H9 (cell line): ENCODE measurements around the gene ABCA13. TPM values are rescaled to one million over a fixed set of nuclear protein-coding genes. Genes with fewer than 3 reads are reported as not detected.

Experiments
- DNase-seq: peaks from one replicate; pipeline ENCODE4 v3.0.0-alpha.2; 2017
- H2AFZ ChIP-seq: one replicate; pipeline ENCODE4 v1.6.1; 2013; ENCODE audit warnings: mild to moderate bottlenecking, low read length, control low read depth, moderate library complexity
- H2AK5ac ChIP-seq: 2 replicates; pipeline ENCODE4 v1.6.1; 2013; ENCODE audit warnings: low read length, control low read depth, mixed read lengths; ENCODE audit not compliant: insufficient read length
- H2BK120ac ChIP-seq: one replicate; pipeline ENCODE4 v1.6.1; 2013; ENCODE audit warnings: low read depth, mild to moderate bottlenecking, low read length, control low read depth, inconsistent platforms; ENCODE audit not compliant: poor library complexity, severe bottlenecking
- H2BK12ac ChIP-seq: 2 replicates; pipeline ENCODE4 v1.6.1; 2013; ENCODE audit warnings: low read length, control low read depth, mixed read lengths, low read depth; ENCODE audit not compliant: insufficient read length
- H2BK15ac ChIP-seq: 2 replicates; pipeline ENCODE4 v1.6.1; 2013; ENCODE audit warnings: low read depth, low read length, control low read depth
- H2BK20ac ChIP-seq: one replicate; pipeline ENCODE4 v1.6.1; 2013; ENCODE audit warnings: low read depth, mild to moderate bottlenecking, low read length, control low read depth, inconsistent platforms; ENCODE audit not compliant: poor library complexity, severe bottlenecking
- H2BK5ac ChIP-seq: 2 replicates; pipeline ENCODE4 v1.6.1; 2013; ENCODE audit warnings: low read length, control low read depth, mixed read lengths; ENCODE audit not compliant: insufficient read length
- H3K14ac ChIP-seq: 2 replicates; pipeline ENCODE4 v1.6.1; 2013; ENCODE audit warnings: low read length, control low read depth; ENCODE audit not compliant: insufficient read depth
- H3K18ac ChIP-seq: 2 replicates; pipeline ENCODE4 v1.6.1; 2013; ENCODE audit warnings: low read depth, mild to moderate bottlenecking, mixed read lengths, low read length, control low read depth; ENCODE audit not compliant: insufficient read length
- H3K23ac ChIP-seq: 2 replicates; pipeline ENCODE4 v1.6.1; 2013; ENCODE audit warnings: low read length, control low read depth, mixed read lengths, low read depth; ENCODE audit not compliant: insufficient read length
- H3K23me2 ChIP-seq: 2 replicates; pipeline ENCODE4 v1.6.1; 2013; ENCODE audit warnings: low read depth, mild to moderate bottlenecking, mixed read lengths, low read length, control low read depth; ENCODE audit not compliant: insufficient read length, poor library complexity, severe bottlenecking
- H3K27ac ChIP-seq: 2 replicates; pipeline ENCODE4 v1.5.1; 2013; ENCODE audit warnings: low read length, control low read depth, mixed read lengths, low read depth; ENCODE audit not compliant: insufficient read length
- H3K27me3 ChIP-seq: 2 replicates; pipeline ENCODE4 v1.6.1; 2013; ENCODE audit warnings: low read length, control low read depth, inconsistent platforms; ENCODE audit not compliant: insufficient read depth
- H3K4ac ChIP-seq: 2 replicates; pipeline ENCODE4 v1.6.1; 2013; ENCODE audit warnings: low read depth, mild to moderate bottlenecking, control low read depth, inconsistent platforms, low read length, moderate library complexity
- H3K4me1 ChIP-seq: 2 replicates; pipeline ENCODE4 v1.6.1; 2013; ENCODE audit warnings: low read length, control low read depth, inconsistent platforms; ENCODE audit not compliant: insufficient read depth
- H3K4me2 ChIP-seq: 2 replicates; pipeline ENCODE4 v1.6.1; 2013; ENCODE audit warnings: low read length, control low read depth, mixed read lengths; ENCODE audit not compliant: insufficient read length, insufficient read depth
- H3K56ac ChIP-seq: 2 replicates; pipeline ENCODE4 v1.6.1; 2013; ENCODE audit warnings: low read depth, mild to moderate bottlenecking, mixed read lengths, low read length, control low read depth; ENCODE audit not compliant: insufficient read length
- H3K79me1 ChIP-seq: 2 replicates; pipeline ENCODE4 v1.6.1; 2013; ENCODE audit warnings: low read depth, mild to moderate bottlenecking, moderate library complexity, low read length, control low read depth, inconsistent platforms; ENCODE audit not compliant: insufficient read depth, poor library complexity, severe bottlenecking
- H3K79me2 ChIP-seq: 2 replicates; pipeline ENCODE4 v1.6.1; 2013; ENCODE audit warnings: low read length, control low read depth, inconsistent platforms; ENCODE audit not compliant: insufficient read depth
- H3K9ac ChIP-seq: 2 replicates; pipeline ENCODE4 v1.6.1; 2013; ENCODE audit warnings: low read length, control low read depth, mixed read lengths; ENCODE audit not compliant: insufficient read length; ENCODE audit errors: extremely low read depth
- H3K9me3 ChIP-seq: one replicate; pipeline ENCODE4 v1.6.1; 2013; ENCODE audit warnings: low read depth, low read length, inconsistent platforms; ENCODE audit not compliant: control insufficient read depth
- H3T11ph ChIP-seq: one replicate; pipeline ENCODE4 v1.6.1; 2013; ENCODE audit warnings: mild to moderate bottlenecking, low read length, control low read depth, inconsistent platforms
- H4K20me1 ChIP-seq: one replicate; pipeline ENCODE4 v1.6.1; 2013; ENCODE audit not compliant: control insufficient read depth, insufficient read length, insufficient read depth
- H4K5ac ChIP-seq: 2 replicates; pipeline ENCODE4 v1.6.1; 2013; ENCODE audit warnings: low read depth, mild to moderate bottlenecking, mixed read lengths, low read length, control low read depth; ENCODE audit not compliant: insufficient read length
- H4K8ac ChIP-seq: replicated peaks from 2 replicates; pipeline ENCODE4 v1.6.1; 2013; ENCODE audit warnings: low read length, control low read depth, mixed read lengths, low read depth; ENCODE audit not compliant: insufficient read length
- H4K91ac ChIP-seq: 2 replicates; pipeline ENCODE4 v1.6.1; 2013; ENCODE audit warnings: low read depth, mild to moderate bottlenecking, moderate library complexity, mixed read lengths, low read length, control low read depth; ENCODE audit not compliant: insufficient read length
- H3K27ac Mint-ChIP-seq, 3 experiments: 2 replicates in 2 of 3; 3 replicates in 1 of 3; pipeline ENCODE4 v1.8.0; 2020 to 2021; ENCODE audit warnings: mixed read lengths in 3 of 3, mild to moderate bottlenecking in 1 of 3, moderate library complexity in 1 of 3
- H3K27me3 Mint-ChIP-seq: 2 replicates; pipeline ENCODE4 v1.8.0; 2021; ENCODE audit warnings: low read depth, mild to moderate bottlenecking, moderate library complexity, mixed read lengths
- H3K36me3 Mint-ChIP-seq, 3 experiments: 2 replicates in 2 of 3; 3 replicates in 1 of 3; pipeline ENCODE4 v1.8.0; 2020 to 2021; ENCODE audit warnings: low read depth in 3 of 3, mixed read lengths in 3 of 3; ENCODE audit not compliant: insufficient read depth in 1 of 3
- H3K4me1 Mint-ChIP-seq, 2 experiments: 2 replicates each; pipeline ENCODE4 v1.8.0; 2020; ENCODE audit warnings: mixed read lengths in 2 of 2
- H3K4me3 Mint-ChIP-seq, 2 experiments: 2 replicates in 1 of 2; 3 replicates in 1 of 2; pipeline ENCODE4 v1.8.0; 2020 to 2021; ENCODE audit warnings: mild to moderate bottlenecking in 2 of 2, mixed read lengths in 2 of 2, moderate library complexity in 1 of 2
- H3K9me3 Mint-ChIP-seq, 2 experiments: 2 replicates in 1 of 2; 3 replicates in 1 of 2; pipeline ENCODE4 v1.8.0; 2020; ENCODE audit warnings: mild to moderate bottlenecking in 2 of 2, mixed read lengths in 2 of 2, moderate library complexity in 1 of 2
- WGBS: extraction: QIAGEN DNeasy Blood & Tissue Kit; methylation state at CpG from one replicate; pipeline ENCODE4 v1.1.7; 2013; ENCODE audit warnings: missing lambda C conversion rate, low lambda C conversion rate, mixed read lengths; ENCODE audit not compliant: insufficient read length; ENCODE audit errors: extremely low coverage; 5-methylcytosine and 5-hydroxymethylcytosine counted together
- total RNA-seq: library from RNA; stranded (reverse); gene quantifications from 2 replicates; pipeline ENCODE4 v1.2.1, GENCODE V29; 2021
- TF ChIP-seq, protein P1 (sequence below): fragments of 200-600 bp; sonication (generic); conservative IDR thresholded peaks from 3 replicates; pipeline ENCODE4 v1.8.0; 2021; ENCODE audit warnings: antibody characterized with exemption, mild to moderate bottlenecking

The ABCA13 gene
- total RNA-seq, 1 experiment from 2014 or later, result 0.11 TPM

DNA sequence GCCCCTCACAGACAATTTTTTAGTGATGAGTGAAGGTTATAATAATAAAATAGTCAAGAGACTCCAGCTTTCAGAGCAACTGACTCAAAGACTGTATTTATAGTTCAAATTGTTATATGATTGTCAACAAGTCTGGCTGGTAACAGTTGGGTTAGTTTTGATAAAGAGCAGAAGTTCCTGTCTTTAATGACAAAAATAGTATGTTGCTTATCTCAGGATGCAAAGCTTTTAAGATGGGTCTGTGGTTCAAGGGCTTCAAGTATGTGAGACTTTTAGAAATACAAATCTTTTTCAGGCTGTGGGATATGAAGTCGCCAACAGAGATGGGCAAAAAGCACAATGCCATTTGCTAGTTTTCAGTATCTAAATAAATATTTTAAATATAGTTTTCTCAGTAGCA, 118.4 kb downstream of the ABCA13 start:
- Histone ChIP-seq H3K27ac (no peak overlapping the region), H3K4ac (no peak overlapping the region), H2BK5ac (no peak overlapping the region), H3K56ac (no peak overlapping the region), H2BK12ac (no peak overlapping the region), H2AK5ac (no peak overlapping the region), H4K8ac (no peak overlapping the region), H3K9me3 (no peaks in the 10 kb centered on the region), H4K91ac (no peak overlapping the region), H2BK120ac (no peak overlapping the region), H3K9ac (no peak overlapping the region), H3T11ph (no peak overlapping the region), H2AFZ (no peak overlapping the region), H3K18ac (no peak overlapping the region), H3K79me1 (no peaks in the 10 kb centered on the region), H3K4me1 (no peaks in the 10 kb centered on the region), H3K27me3 (no peaks in the 10 kb centered on the region), H3K23ac (no peak overlapping the region), H3K4me2 (no peak overlapping the region), H3K79me2 (no peaks in the 10 kb centered on the region), H3K14ac (no peak overlapping the region), H2BK15ac (no peak overlapping the region), H4K5ac (no peak overlapping the region), H4K20me1 (no peaks in the 10 kb centered on the region), H3K23me2 (no peaks in the 10 kb centered on the region), H2BK20ac (no peak overlapping the region)
- Mint-ChIP-seq H3K4me1 (no peaks in the 10 kb centered on the region), H3K27me3 (no peaks in the 10 kb centered on the region), H3K4me3 (no peak overlapping the region), H3K9me3 (no peaks in the 10 kb centered on the region), H3K36me3 (no peaks in the 10 kb centered on the region), H3K27ac (no peak overlapping the region)
- TF ChIP-seq, protein P1, sequence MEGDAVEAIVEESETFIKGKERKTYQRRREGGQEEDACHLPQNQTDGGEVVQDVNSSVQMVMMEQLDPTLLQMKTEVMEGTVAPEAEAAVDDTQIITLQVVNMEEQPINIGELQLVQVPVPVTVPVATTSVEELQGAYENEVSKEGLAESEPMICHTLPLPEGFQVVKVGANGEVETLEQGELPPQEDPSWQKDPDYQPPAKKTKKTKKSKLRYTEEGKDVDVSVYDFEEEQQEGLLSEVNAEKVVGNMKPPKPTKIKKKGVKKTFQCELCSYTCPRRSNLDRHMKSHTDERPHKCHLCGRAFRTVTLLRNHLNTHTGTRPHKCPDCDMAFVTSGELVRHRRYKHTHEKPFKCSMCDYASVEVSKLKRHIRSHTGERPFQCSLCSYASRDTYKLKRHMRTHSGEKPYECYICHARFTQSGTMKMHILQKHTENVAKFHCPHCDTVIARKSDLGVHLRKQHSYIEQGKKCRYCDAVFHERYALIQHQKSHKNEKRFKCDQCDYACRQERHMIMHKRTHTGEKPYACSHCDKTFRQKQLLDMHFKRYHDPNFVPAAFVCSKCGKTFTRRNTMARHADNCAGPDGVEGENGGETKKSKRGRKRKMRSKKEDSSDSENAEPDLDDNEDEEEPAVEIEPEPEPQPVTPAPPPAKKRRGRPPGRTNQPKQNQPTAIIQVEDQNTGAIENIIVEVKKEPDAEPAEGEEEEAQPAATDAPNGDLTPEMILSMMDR, result no peak
- no peak for DNase-seq
- no CpG with 5 or more reads among the region's 1 CpG for WGBS
